Kidney epithelial cell (primary cell): ENCODE results near the gene FAM177B. TPM values are rescaled to one million over a fixed set of nuclear protein-coding genes. Genes with fewer than 3 reads are reported as not detected.

ENCODE experiments used
- DNase-seq: peaks from one replicate; pipeline ENCODE4 v3.0.0-alpha.2; 2010; ENCODE audit warnings: low read depth
- H3K27me3 ChIP-seq: 2 replicates; pipeline ENCODE4 v1.6.0; 2011; ENCODE audit warnings: low read length; ENCODE audit not compliant: control insufficient read depth, insufficient read depth
- H3K36me3 ChIP-seq: 2 replicates; pipeline ENCODE4 v1.5.1; 2011; ENCODE audit warnings: low read length; ENCODE audit not compliant: control insufficient read depth, insufficient read depth
- H3K4me3 ChIP-seq: 2 replicates; pipeline ENCODE4 v1.5.1; 2011; ENCODE audit warnings: low read depth, mild to moderate bottlenecking, control low read depth, low read length
- total RNA-seq: library from RNA; depleted of rRNA; stranded (reverse); fragments of >200 nt; gene quantifications from 2 replicates; pipeline ENCODE4 v1.2.3, GENCODE V29; 2015
- TF ChIP-seq, protein P1 (sequence below): IDR thresholded peaks from 2 replicates; pipeline ENCODE4 v1.5.1; 2011; ENCODE audit warnings: mild to moderate bottlenecking, moderate library complexity, low read length, control low read depth, inconsistent platforms; ENCODE audit not compliant: insufficient read depth, poor library complexity, severe bottlenecking

Gene FAM177B
- total RNA-seq: not detected in 2 replicates

DNA sequence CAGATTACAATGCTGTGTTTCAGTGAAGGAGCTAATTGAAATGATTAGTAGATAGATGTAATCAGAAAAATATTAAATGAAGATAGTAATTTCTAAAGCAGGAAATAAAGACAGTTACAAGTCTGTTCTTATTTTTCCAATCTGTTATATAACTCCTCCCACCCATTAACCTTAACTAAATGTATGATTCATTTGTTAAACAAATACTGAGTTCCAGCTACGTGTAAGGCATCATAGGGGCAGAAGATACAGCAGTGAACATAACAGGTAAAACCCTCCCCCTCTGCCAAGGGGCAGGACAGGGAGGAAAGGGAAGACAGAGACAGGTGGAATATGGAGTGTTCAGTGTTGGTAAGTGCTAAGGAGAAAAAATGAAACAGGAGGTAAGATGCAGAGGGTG is at the start of gene FAM177B:
TSS of gene FAM177B (plus strand) at position 231 of the 400 bp plus-strand sequence. CDS start 9,344 bp downstream, outside the sequence.
- Histone ChIP-seq H3K27me3 (no peaks in the 10 kb centered on the region), H3K4me3 (no peak within 1 kb of the TSS), H3K36me3 (no peaks in the 10 kb centered on the region)
- DNase-seq: no peak
- TF ChIP-seq, protein P1, sequence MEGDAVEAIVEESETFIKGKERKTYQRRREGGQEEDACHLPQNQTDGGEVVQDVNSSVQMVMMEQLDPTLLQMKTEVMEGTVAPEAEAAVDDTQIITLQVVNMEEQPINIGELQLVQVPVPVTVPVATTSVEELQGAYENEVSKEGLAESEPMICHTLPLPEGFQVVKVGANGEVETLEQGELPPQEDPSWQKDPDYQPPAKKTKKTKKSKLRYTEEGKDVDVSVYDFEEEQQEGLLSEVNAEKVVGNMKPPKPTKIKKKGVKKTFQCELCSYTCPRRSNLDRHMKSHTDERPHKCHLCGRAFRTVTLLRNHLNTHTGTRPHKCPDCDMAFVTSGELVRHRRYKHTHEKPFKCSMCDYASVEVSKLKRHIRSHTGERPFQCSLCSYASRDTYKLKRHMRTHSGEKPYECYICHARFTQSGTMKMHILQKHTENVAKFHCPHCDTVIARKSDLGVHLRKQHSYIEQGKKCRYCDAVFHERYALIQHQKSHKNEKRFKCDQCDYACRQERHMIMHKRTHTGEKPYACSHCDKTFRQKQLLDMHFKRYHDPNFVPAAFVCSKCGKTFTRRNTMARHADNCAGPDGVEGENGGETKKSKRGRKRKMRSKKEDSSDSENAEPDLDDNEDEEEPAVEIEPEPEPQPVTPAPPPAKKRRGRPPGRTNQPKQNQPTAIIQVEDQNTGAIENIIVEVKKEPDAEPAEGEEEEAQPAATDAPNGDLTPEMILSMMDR: no peak

DNA sequence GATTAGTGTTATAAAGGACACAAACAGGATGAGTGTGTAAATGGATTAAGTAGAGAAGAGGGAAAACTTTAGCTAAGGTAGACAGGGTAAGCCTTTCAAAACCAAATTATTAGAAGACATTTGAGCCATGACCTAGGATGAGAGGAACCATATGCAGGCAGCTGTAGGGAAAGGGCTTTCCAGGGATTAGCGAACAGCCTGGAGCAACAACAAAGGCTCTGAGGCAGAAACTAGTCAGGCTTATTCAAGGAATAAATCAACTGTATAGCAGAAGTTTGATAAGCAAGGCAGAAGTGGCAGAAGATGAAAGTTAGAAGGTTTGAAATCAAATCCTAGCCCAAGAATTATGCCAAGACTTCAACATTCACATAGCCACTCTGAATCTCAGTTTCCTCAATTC is 46.0 kb upstream of the FAM177B start:
- no peaks in the 10 kb centered on the region for H3K27me3 ChIP-seq
- no peak for DNase-seq
- no peaks in the 10 kb centered on the region for H3K36me3 ChIP-seq
- no peak overlapping the region for H3K4me3 ChIP-seq
- TF ChIP-seq, protein P1: no peak

DNA sequence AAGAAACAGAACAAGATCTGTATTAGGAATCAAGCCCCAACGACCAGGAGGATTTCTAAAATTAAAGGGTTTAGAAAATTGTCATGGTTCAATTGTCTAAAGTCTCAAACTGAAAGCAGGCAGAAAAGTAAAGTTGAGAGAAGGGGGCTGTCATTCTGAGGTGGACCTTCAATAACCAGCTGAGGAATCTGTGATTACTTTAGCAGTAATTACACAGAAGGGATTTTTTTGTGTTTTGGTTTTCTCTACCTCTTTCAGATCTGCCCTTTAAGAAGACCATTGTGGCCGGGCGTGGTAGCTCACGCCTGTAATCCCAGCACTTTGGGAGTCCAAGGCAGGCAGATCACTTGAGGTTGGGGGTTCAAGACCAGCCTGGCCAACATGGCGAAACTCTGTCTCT is 42.1 kb upstream of the FAM177B start:
- H3K36me3 ChIP-seq: no peaks in the 10 kb centered on the region
- DNase-seq: no peak
- H3K4me3 ChIP-seq: no peak overlapping the region
- TF ChIP-seq, protein P1: no peak
- no peaks in the 10 kb centered on the region for H3K27me3 ChIP-seq

DNA sequence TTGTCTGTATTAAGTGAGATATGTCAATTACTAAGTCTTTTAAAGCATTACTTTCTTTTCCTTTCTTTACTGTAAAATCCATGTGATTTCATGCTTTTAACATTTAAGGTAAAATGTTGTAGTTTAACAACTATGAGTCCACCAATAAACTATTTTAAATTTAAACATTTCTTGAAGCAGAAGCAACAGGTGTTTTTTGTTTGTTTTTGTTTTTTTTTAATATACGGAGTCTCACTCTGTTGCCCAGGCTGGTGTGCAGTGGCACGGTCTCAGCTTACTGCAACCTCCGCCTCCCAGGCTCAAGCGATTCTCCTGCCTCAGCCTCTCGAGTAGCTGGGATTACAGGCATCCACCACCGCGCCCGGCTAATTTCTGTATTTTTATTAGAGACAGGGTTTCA is 40.3 kb upstream of the FAM177B start:
- TF ChIP-seq, protein P1: no peak
- Histone ChIP-seq H3K4me3 (no peak overlapping the region), H3K27me3 (no peaks in the 10 kb centered on the region), H3K36me3 (no peaks in the 10 kb centered on the region)
- DNase-seq: no peak

DNA sequence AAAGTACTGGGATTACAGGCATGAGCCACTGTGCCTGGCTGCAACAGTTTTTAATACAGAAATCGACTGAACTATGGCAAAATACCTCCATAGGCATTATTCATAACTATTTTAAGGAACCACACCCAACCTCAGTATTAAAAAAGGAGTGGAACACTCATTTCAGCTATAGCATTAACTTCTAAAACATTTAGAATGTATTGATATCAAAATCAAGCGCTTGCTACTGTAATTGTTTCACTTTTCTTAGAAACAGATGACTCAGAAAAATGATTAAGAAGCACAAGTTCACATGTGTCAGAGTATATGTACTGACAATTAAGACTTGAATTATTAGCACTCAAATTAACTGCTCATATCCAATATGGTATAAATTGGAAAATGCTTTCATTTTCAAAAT is 39.8 kb upstream of the FAM177B start:
- no peak overlapping the region for H3K4me3 ChIP-seq
- no peaks in the 10 kb centered on the region for H3K36me3 ChIP-seq
- DNase-seq: no peak
- TF ChIP-seq, protein P1: no peak
- no peaks in the 10 kb centered on the region for H3K27me3 ChIP-seq

DNA sequence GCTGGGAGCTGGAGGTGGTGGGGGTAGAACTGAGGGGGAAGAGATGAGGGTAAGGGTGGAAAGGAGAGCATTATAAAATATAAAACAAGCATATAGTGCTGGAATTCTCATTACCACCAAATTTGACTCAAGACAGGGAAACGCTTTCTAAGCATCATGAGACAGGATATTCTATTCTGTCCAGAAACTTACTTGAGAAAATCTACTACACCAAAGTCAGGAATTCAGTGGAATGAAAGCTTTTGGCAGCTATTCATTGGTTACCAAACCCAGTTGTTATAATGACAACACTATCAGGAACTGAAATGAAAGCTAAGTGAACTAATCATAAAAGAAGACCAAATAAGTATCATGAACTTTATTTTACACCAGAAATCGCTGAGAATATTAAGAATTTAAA is 39.2 kb upstream of the FAM177B start:
- TF ChIP-seq, protein P1: no peak
- DNase-seq: no peak
- H3K27me3 ChIP-seq: no peaks in the 10 kb centered on the region
- no peak overlapping the region for H3K4me3 ChIP-seq
- no peaks in the 10 kb centered on the region for H3K36me3 ChIP-seq
